NCI-H446 treated with DMSO at 0.1 percent for 48 hours (cell line): ENCODE measurements around the gene E2F2.

ENCODE experiments used
- DNase-seq: peaks from one replicate; lab custom pipeline; 2025; lab: John Stamatoyannopoulos, UW

Gene E2F2

GRCh38 chr1:23530747-23531561, at the start of gene E2F2:
TSS of gene E2F2 (minus strand) at chr1:23531233. CDS start at chr1:23530793, 440 bp downstream.
- peak; percentile 90 for DNase-seq

GRCh38 chr1:23578997-23579363, 47.9 kb upstream of the E2F2 start:
- DNase-seq = no peak

DNA sequence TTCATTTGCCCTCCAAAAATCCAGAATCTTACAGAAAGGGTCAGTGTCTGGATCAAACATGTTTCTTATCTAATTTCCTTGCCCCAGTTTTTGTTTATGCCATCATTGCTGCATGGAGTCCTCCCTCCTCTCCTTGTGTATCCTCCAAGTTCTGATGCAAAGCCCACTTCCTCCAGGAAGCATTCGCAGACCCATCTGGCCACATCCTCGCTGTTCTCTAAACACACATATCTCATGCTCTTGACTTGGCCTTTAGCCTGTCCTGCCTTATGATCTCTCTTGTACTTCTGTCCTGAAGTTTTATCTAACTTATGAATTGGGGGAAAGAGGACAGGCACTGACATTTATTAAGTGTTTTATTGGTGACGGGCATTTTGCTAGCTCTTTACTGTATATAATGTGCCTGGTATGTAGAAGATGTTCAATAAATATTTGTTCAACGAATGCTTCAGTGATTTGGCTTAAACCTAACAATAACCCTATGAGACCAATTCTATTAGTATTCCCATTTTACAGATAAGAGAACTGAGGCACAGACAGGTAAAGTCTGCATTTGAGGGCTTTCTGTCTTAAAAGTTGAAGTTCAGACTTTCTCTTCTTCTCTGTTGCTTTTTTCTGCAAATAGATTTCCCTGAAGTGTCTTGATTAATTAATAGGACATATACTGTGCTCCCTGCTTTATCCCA, 47.4 kb upstream of the E2F2 start:
- DNase-seq = no peak

DNA sequence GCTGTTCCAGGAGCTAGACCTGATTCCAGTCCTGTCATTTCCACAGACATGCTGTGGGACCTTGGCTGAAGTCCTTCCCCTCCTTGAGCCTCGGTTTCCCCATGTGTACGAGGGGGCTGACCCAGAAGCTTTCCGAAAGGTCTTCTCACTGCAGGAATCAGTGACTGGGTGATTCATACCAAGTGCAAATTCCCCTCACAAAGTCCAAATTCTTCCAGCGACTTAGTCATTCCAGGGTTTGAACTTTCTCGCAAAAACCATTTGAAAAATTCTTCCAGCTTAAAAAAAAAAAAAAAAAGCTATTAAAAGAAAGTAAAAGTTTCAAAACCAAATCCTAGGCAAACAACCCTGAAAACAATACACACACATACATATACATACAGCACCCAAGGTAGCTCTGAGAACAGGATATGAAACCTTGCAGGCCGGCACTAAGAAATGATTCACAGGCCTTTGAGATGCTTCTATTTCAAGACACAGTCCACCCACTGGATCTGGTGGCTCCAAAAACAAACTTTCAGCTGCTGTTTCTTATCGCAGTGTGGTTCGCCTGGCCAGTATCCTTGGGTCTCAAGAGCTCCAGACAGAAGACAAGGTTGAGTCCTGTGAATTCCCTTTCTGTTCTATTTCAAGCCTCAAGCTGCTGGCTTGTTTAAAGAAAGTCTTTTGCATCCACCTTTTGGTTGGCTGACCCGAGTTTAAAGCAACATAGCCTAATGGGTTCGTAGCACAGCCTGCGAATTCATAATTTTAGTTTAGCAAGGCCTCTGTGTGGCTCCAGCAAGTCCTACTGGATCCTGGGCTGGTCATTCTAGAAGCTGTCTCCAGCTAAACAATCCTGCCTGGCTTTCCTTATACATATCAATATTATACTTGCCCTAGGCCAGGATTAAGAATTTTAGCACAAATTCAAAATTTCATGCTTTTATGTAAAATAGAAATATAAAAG, 46.3 kb upstream of the E2F2 start:
- no peak for DNase-seq

DNA sequence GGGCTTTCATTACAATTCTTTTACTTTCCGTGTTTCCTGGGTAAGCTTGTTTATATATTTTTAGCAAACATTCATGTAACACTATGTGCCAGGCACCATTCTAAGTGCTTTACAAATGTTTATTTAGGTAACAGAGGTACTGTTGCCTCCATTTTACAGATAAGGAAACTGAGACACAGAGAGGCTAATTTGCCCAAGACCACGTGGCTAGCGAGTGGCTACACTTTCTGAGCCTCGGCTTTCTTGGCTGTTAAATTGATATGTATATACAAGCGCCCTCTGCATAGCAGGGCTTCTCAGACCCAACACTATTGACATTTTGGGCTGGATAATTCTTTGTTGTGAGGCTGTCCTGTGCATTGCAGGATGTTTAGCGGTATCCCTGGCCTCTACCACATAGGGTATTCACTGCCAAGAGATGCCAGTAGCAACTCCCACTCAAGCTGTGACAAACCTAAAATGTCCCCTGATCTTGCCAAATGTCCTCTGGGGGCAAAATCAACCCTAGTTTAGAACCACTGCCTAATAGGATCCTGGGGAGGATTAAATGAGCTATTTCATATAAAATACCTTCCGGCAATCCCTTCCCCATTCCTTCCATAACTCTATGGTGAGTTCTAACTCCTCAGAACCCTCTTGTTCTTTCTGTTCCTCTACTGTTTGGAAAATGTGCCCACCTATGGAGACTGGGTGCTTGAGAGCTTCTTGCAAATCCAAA, 45.5 kb upstream of the E2F2 start:
- DNase-seq = no peak

DNA sequence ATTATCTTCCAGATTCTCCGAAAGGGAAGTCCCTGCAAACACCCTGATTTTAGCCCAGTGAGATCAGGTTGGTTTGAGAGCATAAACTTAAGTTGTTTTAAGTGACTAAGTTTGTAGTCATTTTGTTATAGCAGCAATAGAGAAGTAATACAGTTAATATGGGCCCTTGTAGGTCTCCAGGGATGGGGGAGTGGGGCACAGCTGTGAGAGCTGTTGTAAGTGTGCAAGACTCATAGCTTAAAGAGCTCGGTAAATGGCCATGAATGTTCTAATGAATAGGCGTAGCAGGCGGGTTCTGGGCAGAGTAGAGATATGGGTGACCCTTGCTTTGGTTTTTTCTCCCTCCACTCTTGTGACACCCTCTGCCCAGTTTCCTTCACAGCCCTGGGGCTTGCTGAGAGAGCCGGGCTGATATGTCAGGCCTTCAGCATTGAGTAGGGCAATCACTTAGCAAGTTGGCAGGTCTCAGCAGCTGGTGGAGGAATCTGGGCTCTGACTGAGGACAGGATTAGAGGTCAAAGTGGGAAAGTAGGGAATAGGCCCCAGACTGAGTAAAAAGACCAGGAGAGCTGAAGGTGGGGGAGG, 44.3 kb upstream of the E2F2 start:
- no peak for DNase-seq

DNA sequence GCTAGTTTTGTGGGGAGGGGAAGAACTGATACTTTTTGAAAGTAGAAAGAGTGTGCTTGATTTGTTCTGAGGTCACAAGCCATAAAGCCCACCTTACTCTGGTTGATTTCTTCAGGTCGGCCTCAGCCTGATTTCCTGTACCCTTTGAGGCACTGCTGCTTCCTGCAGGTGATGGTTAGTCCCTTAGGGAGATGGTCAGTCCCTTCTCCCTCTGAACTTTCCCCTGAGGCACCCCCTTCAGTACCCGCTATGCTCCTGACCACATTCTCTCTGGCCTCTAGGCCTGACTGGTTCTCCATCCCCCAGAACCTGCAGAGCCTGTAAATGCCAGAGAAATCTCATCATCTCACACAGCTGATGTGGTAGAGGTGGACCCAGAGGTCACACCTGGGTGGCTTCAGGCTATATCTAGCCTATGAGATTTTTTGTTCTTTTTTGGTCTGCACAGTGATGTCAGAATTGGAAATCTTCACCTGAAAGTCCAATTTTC, 43.3 kb upstream of the E2F2 start:
- DNase-seq = no peak

GRCh38 chr1:23573574-23574182, 42.6 kb upstream of the E2F2 start:
- no peak for DNase-seq

DNA sequence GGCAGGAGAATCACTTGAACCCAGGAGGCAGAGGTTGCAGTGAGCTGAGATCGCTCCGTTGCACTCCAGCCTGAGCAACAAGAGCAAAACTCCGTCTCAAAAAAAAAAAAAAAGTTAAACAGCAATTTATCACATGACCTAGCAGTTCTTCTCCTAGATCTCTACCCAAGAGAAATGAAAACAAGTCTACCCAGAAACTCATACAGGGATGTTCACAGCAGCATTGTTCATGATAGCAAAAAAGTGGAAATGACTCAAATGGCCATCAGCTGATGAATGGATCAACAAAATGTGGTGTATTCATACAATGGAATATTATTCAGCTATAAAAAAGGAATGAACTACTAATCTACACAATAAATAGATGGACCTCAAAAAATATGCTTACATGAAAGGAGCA, 40.4 kb upstream of the E2F2 start:
- DNase-seq = no peak

GRCh38 chr1:23570001-23570691, 39.1 kb upstream of the E2F2 start:
- DNase-seq = no peak

DNA sequence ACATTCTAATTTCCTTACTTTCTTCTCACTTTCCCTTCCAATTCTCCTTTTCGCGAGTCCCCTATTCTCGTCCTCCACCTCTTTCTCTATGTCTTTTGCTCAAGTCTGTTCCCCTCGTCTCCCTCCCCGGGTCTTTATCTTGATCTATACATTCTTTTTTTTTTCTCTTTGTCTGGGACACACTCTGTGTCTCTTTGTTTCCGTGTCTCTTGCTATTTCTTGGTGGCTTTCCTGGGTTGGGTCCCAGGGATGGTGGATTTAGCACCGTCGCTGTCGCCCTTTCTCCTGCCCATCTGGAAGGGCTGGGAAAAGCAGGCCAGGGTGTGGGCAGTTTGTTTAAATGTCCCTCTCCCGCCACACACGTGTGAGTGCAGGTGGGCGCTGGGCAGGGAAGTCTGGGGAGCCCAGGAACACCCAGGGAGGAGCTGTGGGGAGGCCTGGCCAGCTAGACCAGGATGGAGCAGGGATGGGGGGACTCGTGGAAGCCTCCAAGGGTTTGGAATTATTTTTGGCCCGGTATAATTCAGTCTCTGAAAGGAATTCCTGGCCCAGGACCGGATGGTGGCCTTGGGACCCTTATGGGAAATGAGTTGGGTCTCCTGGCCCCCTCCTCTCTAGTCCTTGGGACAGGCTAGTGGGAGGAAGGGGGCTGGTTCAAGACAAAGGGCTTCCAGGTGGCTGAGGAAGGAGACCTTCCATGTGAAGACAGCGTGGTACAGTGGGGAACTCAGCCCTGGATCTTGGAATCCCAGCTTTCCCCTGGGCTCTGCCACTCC, 37.8 kb upstream of the E2F2 start:
- DNase-seq = no peak

GRCh38 chr1:23567996-23568607, 37.1 kb upstream of the E2F2 start:
- no peak for DNase-seq

GRCh38 chr1:23567629-23567995, 36.6 kb upstream of the E2F2 start:
- no peak for DNase-seq

DNA sequence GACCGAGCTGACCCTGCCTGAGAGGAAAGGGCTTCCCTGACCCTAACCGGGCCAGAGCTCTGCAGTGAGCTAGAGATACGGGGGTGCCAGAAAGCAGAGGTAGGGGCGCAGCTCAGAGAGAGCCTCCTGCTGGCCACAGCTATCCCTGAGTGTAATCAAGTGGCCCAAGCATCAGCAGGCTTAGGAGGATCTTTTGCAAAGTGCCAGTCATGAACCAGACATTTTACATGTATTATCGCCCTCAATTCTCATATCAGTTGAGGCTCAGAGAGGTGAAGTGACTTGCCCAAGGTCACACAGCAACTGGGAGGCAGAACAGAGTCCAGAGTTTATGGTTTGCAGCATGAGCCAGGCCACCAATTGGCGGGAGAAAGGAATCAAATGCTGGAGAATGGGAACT, 35.3 kb upstream of the E2F2 start:
- DNase-seq = no peak

DNA sequence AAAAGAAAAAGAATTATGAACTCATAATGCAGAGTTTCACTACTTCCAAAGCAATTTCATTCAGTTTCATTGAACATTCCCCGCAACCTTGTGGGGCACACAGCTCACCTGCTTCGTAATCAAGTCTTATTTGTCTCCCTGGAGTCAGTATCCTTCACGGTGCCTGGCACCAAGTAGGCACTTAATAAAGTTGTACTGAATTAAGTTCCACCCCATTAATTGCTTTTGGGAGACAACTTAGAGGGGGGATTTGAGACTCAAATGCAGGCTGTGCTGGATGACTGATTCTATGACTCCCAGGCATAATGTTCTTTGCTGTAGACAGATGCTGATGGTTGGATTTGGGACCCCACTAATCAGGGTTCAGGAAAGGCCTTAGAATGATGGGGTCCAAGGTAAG, 34.7 kb upstream of the E2F2 start:
- DNase-seq = no peak

DNA sequence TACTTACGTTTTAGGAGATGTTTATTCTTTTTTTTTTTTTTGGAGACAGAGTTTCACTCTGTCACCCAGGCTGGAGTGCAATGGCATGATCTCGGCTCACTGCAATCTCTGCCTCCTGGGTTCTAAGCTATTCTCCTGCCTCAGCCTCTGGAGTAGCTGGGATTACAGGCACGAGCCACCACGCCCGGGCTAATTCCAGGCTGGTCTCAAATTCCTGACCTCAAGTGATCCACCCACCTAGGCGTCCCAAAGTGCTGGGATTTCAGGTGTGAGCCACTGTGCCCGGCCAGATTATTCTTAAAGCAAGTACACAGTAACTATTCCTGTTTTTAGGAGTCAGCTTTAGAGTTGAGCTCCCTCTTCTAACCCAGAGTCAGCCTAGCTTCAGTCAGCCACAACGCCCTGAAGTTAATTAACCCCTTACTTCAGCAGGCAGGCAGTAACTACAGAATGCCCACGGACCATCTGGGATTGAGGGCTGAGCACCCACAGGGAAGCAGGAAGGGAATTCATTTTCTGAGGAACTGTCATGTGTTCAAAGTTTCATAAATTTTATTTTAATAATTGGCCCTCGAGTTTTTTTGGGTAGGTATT, 33.6 kb upstream of the E2F2 start:
- DNase-seq = no peak

GRCh38 chr1:23563755-23564374, 32.8 kb upstream of the E2F2 start:
- DNase-seq = no peak

GRCh38 chr1:23563003-23563402, 32.0 kb upstream of the E2F2 start:
- no peak for DNase-seq
